ENCODE data around the gene USF1. TPM values are rescaled to one million over a fixed set of nuclear protein-coding genes. Genes with fewer than 3 reads are reported as not detected.

USF1 gene
- total and polyA plus RNA-seq, 2 donors from 2014 or later: 48.7 to 56.1 TPM

GRCh38 chr1:161048949-161049722 lies 3.4 kb upstream of the USF1 start:
- no peak for TF ChIP-seq CTCF (IDR thresholded peaks at IDR 0.05; ENCODE audit: borderline replicate concordance, extremely low read depth, insufficient read depth)
- H3K4me1 ChIP-seq (ENCODE audit: control insufficient read depth in 2 of 3, insufficient read depth in 2 of 3, low read depth in 1 of 3, low read length in 3 of 3): peaks cover 3 to 7% (median 6%) of the 10 kb centered on the region in 3 donors
- intact Hi-C loops (cut with DNase I): no loop called here
- no peaks in the 10 kb centered on the region for H3K36me3 ChIP-seq (ENCODE audit: control insufficient read depth in 2 of 3, insufficient read depth in 3 of 3, low read length in 3 of 3)
- FAIRE-seq: no peak
- H3K27ac ChIP-seq (ENCODE audit: low read depth in 2 of 2, low read length in 2 of 2): no peak overlapping the region
- H3K9ac ChIP-seq (ENCODE audit: low read length in 3 of 3): no peak overlapping the region
- no peak overlapping the region for H3K4me3 ChIP-seq (ENCODE audit: low read length in 3 of 3)
- DNase-seq: no peak
- no peaks in the 10 kb centered on the region for H3K9me3 ChIP-seq (ENCODE audit: control insufficient read depth in 2 of 3, insufficient read depth in 1 of 3, low read length in 3 of 3)
- no peaks in the 10 kb centered on the region for H3K27me3 ChIP-seq (ENCODE audit: control insufficient read depth, insufficient read depth, low read length)

GRCh38 chr1:161047436-161048420 lies 2.0 kb upstream of the USF1 start:
- DNase-seq: no peak
- intact Hi-C loops (cut with DNase I): no loop called here
- Histone ChIP-seq H3K4me1 (ENCODE audit: control insufficient read depth in 2 of 3, insufficient read depth in 2 of 3, low read depth in 1 of 3, low read length in 3 of 3) (peaks cover 3 to 8% (median 7%) of the 10 kb centered on the region in 3 donors), H3K27me3 (ENCODE audit: control insufficient read depth, insufficient read depth, low read length) (no peaks in the 10 kb centered on the region), H3K27ac (ENCODE audit: low read depth in 2 of 2, low read length in 2 of 2) (no peak overlapping the region), H3K36me3 (ENCODE audit: control insufficient read depth in 2 of 3, insufficient read depth in 3 of 3, low read length in 3 of 3) (peaks cover under 1 to 3% (median 2%) of the 10 kb centered on the region in 3 donors), H3K4me3 (ENCODE audit: low read length in 3 of 3) (no peak overlapping the region), H3K9me3 (ENCODE audit: control insufficient read depth in 2 of 3, insufficient read depth in 1 of 3, low read length in 3 of 3) (no peaks in the 10 kb centered on the region), H3K9ac (ENCODE audit: low read length in 3 of 3) (no peak overlapping the region)
- no peak for FAIRE-seq
- no peak for TF ChIP-seq CTCF (IDR thresholded peaks at IDR 0.05; ENCODE audit: borderline replicate concordance, extremely low read depth, insufficient read depth)

- intact Hi-C loops (cut with DNase I): no loop called here
- Histone ChIP-seq H3K4me1 (ENCODE audit: control insufficient read depth in 2 of 3, insufficient read depth in 2 of 3, low read depth in 1 of 3, low read length in 3 of 3) (peaks cover 3 to 8% (median 7%) of the 10 kb centered on the region in 3 donors), H3K27ac (ENCODE audit: low read depth in 2 of 2, low read length in 2 of 2) (peak overlapping the region; percentile 93 to 96), H3K9me3 (ENCODE audit: control insufficient read depth in 2 of 3, insufficient read depth in 1 of 3, low read length in 3 of 3) (no peaks in the 10 kb centered on the region), H3K9ac (ENCODE audit: low read length in 3 of 3) (peak overlapping the region in 2 of 3 donors; percentile 90 to 94), H3K36me3 (ENCODE audit: control insufficient read depth in 2 of 3, insufficient read depth in 3 of 3, low read length in 3 of 3) (peaks cover 5 to 12% (median 11%) of the 10 kb centered on the region in 3 donors), H3K4me3 (ENCODE audit: low read length in 3 of 3) (peak overlapping the region; percentile 87 to 97 (median 91)), H3K27me3 (ENCODE audit: control insufficient read depth, insufficient read depth, low read length) (no peaks in the 10 kb centered on the region)
- TF ChIP-seq CTCF (IDR thresholded peaks at IDR 0.05; ENCODE audit: borderline replicate concordance, extremely low read depth, insufficient read depth): no peak
- FAIRE-seq: no peak
- DNase-seq: no peak
Measured at GRCh38 chr1:161046605-161047228, 940 bp upstream of the USF1 start.

Measured in kidney (tissue), 14 donors.